ENCODE results near the gene FGF21.

GRCh38 chr19:48740164-48740972, 15.0 kb upstream of the FGF21 start, which contains the start of gene RASIP1:
- TF ChIP-seq CTCF (IDR thresholded peaks at IDR 0.05) (no peak), POLR2A (IDR thresholded peaks at IDR 0.05) (peak in 2 of 4 donors; percentile 33 to 50)

Data from esophagus squamous epithelium (tissue), 4 donors.